GM23338 (cell line): ENCODE measurements around the gene DNASE1L2.

Experiments
- CREB1 ChIP-seq: fragments of 250-450 bp; sonication (Bioruptor Pico); IDR thresholded peaks from 2 replicates; pipeline ENCODE4 v1.5.0; 2020; ENCODE audit warnings: low read depth, mild to moderate bottlenecking, moderate library complexity
- EZH2 ChIP-seq: fragments of 200-600 bp; sonication (generic); IDR thresholded peaks from one replicate; pipeline ENCODE4 v1.8.0; 2017; ENCODE audit warnings: antibody characterized with exemption, mild to moderate bottlenecking, low read depth; ENCODE audit not compliant: unreplicated experiment
- EZH2phosphoT487 ChIP-seq: fragments of 200-600 bp; sonication (generic); IDR thresholded peaks from one replicate; pipeline ENCODE4 v1.8.1; 2018; ENCODE audit warnings: antibody characterized with exemption; ENCODE audit not compliant: unreplicated experiment
- JUNB ChIP-seq: IDR thresholded peaks from one replicate; pipeline ENCODE4 v1.6.1; 2016; ENCODE audit warnings: antibody characterized with exemption; ENCODE audit not compliant: unreplicated experiment
- NANOG ChIP-seq: IDR thresholded peaks from 2 replicates; pipeline ENCODE4 v1.6.1; 2016; ENCODE audit warnings: antibody characterized with exemption, borderline replicate concordance
- POLR2AphosphoS5 ChIP-seq: IDR thresholded peaks from 2 replicates; pipeline ENCODE4 v1.6.1; 2016; ENCODE audit warnings: antibody characterized with exemption, low read depth
- STAT1 ChIP-seq: IDR thresholded peaks from one replicate; pipeline ENCODE4 v1.6.1; 2016; ENCODE audit warnings: antibody characterized with exemption; ENCODE audit not compliant: unreplicated experiment
- ZNF114 ChIP-seq: fragments of 250-450 bp; sonication (Bioruptor Pico); IDR thresholded peaks from 2 replicates; pipeline ENCODE4 v1.5.0; 2020; ENCODE audit warnings: mild to moderate bottlenecking, moderate library complexity
- TF ChIP-seq, protein P1 (sequence below), 2 experiments: fragments of 200-600 bp in 1 of 2; sonication (generic) in 1 of 2; conservative IDR thresholded peaks; 2 replicates each; pipeline versions ENCODE4 v1.5.1 to v1.6.1; 2016 to 2017; ENCODE audit warnings: antibody characterized with exemption in 2 of 2, low read depth in 2 of 2, mild to moderate bottlenecking in 2 of 2, moderate library complexity in 1 of 2
- TF ChIP-seq, protein P2 (sequence below): IDR thresholded peaks from 2 replicates; pipeline ENCODE4 v1.6.1; 2016; ENCODE audit warnings: antibody characterized with exemption
- TF ChIP-seq, protein P3 (sequence below): IDR thresholded peaks from one replicate; pipeline ENCODE4 v1.6.1; 2018; ENCODE audit warnings: antibody characterized with exemption; ENCODE audit not compliant: unreplicated experiment
- TF ChIP-seq, protein P4 (sequence below): fragments of 250-450 bp; sonication (Bioruptor Pico); IDR thresholded peaks from 2 replicates; pipeline ENCODE4 v1.5.0; 2020; ENCODE audit warnings: mild to moderate bottlenecking, moderate library complexity

DNA sequence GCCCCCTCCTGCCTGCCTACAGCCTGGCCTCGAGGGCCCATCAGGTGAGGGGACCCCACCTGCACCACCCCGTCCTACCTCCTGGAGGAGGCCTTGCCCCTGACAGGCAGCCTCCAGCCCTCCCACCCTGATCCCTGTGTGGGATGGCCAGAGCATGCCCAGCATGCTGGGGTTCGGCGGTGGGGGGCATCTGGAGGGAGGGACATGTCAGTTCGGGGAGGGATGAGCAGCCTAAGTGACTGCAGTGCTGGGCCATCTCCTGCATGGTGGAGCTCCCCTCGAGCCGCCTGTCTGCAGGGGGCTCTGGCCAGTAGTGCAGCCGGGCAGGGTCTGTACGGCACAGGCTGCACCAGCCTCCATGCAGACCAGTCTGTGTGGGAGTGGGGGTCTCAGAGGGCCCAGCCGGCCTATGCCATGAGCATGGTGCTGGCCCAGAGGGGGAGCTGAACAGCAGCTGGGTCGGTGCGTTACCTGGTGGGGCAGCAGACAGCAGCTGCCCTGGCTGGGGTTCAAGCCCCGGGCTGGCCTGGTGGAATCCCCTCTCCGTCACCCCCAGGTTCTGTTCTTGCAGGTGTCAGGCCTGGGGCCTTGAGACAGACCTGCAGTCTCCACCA lies 35.7 kb downstream of the DNASE1L2 start:
- TF ChIP-seq, protein P1, sequence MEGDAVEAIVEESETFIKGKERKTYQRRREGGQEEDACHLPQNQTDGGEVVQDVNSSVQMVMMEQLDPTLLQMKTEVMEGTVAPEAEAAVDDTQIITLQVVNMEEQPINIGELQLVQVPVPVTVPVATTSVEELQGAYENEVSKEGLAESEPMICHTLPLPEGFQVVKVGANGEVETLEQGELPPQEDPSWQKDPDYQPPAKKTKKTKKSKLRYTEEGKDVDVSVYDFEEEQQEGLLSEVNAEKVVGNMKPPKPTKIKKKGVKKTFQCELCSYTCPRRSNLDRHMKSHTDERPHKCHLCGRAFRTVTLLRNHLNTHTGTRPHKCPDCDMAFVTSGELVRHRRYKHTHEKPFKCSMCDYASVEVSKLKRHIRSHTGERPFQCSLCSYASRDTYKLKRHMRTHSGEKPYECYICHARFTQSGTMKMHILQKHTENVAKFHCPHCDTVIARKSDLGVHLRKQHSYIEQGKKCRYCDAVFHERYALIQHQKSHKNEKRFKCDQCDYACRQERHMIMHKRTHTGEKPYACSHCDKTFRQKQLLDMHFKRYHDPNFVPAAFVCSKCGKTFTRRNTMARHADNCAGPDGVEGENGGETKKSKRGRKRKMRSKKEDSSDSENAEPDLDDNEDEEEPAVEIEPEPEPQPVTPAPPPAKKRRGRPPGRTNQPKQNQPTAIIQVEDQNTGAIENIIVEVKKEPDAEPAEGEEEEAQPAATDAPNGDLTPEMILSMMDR (conservative IDR thresholded peaks at IDR 0.05; ENCODE audit: low read depth in 2 of 2): no peak
- TF ChIP-seq EZH2 (no peak), POLR2AphosphoS5 (no peak), NANOG (no peak), JUNB (no peak), EZH2phosphoT487 (no peak), CREB1 (no peak), ZNF114 (no peak), STAT1 (no peak)
- TF ChIP-seq, protein P2, sequence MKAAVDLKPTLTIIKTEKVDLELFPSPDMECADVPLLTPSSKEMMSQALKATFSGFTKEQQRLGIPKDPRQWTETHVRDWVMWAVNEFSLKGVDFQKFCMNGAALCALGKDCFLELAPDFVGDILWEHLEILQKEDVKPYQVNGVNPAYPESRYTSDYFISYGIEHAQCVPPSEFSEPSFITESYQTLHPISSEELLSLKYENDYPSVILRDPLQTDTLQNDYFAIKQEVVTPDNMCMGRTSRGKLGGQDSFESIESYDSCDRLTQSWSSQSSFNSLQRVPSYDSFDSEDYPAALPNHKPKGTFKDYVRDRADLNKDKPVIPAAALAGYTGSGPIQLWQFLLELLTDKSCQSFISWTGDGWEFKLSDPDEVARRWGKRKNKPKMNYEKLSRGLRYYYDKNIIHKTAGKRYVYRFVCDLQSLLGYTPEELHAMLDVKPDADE: no peak
- TF ChIP-seq, protein P3, sequence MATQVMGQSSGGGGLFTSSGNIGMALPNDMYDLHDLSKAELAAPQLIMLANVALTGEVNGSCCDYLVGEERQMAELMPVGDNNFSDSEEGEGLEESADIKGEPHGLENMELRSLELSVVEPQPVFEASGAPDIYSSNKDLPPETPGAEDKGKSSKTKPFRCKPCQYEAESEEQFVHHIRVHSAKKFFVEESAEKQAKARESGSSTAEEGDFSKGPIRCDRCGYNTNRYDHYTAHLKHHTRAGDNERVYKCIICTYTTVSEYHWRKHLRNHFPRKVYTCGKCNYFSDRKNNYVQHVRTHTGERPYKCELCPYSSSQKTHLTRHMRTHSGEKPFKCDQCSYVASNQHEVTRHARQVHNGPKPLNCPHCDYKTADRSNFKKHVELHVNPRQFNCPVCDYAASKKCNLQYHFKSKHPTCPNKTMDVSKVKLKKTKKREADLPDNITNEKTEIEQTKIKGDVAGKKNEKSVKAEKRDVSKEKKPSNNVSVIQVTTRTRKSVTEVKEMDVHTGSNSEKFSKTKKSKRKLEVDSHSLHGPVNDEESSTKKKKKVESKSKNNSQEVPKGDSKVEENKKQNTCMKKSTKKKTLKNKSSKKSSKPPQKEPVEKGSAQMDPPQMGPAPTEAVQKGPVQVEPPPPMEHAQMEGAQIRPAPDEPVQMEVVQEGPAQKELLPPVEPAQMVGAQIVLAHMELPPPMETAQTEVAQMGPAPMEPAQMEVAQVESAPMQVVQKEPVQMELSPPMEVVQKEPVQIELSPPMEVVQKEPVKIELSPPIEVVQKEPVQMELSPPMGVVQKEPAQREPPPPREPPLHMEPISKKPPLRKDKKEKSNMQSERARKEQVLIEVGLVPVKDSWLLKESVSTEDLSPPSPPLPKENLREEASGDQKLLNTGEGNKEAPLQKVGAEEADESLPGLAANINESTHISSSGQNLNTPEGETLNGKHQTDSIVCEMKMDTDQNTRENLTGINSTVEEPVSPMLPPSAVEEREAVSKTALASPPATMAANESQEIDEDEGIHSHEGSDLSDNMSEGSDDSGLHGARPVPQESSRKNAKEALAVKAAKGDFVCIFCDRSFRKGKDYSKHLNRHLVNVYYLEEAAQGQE: no peak
- TF ChIP-seq, protein P4, sequence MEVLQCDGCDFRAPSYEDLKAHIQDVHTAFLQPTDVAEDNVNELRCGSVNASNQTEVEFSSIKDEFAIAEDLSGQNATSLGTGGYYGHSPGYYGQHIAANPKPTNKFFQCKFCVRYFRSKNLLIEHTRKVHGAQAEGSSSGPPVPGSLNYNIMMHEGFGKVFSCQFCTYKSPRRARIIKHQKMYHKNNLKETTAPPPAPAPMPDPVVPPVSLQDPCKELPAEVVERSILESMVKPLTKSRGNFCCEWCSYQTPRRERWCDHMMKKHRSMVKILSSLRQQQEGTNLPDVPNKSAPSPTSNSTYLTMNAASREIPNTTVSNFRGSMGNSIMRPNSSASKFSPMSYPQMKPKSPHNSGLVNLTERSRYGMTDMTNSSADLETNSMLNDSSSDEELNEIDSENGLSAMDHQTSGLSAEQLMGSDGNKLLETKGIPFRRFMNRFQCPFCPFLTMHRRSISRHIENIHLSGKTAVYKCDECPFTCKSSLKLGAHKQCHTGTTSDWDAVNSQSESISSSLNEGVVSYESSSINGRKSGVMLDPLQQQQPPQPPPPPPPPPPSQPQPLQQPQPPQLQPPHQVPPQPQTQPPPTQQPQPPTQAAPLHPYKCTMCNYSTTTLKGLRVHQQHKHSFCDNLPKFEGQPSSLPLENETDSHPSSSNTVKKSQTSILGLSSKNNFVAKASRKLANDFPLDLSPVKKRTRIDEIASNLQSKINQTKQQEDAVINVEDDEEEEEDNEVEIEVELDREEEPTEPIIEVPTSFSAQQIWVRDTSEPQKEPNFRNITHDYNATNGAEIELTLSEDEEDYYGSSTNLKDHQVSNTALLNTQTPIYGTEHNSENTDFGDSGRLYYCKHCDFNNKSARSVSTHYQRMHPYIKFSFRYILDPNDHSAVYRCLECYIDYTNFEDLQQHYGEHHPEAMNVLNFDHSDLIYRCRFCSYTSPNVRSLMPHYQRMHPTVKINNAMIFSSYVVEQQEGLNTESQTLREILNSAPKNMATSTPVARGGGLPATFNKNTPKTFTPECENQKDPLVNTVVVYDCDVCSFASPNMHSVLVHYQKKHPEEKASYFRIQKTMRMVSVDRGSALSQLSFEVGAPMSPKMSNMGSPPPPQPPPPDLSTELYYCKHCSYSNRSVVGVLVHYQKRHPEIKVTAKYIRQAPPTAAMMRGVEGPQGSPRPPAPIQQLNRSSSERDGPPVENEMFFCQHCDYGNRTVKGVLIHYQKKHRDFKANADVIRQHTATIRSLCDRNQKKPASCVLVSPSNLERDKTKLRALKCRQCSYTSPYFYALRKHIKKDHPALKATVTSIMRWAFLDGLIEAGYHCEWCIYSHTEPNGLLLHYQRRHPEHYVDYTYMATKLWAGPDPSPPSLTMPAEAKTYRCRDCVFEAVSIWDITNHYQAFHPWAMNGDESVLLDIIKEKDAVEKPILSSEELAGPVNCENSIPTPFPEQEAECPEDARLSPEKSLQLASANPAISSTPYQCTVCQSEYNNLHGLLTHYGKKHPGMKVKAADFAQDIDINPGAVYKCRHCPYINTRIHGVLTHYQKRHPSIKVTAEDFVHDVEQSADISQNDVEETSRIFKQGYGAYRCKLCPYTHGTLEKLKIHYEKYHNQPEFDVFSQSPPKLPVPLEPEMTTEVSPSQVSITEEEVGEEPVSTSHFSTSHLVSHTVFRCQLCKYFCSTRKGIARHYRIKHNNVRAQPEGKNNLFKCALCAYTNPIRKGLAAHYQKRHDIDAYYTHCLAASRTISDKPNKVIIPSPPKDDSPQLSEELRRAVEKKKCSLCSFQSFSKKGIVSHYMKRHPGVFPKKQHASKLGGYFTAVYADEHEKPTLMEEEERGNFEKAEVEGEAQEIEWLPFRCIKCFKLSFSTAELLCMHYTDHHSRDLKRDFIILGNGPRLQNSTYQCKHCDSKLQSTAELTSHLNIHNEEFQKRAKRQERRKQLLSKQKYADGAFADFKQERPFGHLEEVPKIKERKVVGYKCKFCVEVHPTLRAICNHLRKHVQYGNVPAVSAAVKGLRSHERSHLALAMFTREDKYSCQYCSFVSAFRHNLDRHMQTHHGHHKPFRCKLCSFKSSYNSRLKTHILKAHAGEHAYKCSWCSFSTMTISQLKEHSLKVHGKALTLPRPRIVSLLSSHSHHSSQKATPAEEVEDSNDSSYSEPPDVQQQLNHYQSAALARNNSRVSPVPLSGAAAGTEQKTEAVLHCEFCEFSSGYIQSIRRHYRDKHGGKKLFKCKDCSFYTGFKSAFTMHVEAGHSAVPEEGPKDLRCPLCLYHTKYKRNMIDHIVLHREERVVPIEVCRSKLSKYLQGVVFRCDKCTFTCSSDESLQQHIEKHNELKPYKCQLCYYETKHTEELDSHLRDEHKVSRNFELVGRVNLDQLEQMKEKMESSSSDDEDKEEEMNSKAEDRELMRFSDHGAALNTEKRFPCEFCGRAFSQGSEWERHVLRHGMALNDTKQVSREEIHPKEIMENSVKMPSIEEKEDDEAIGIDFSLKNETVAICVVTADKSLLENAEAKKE: no peak
